CD4-positive, alpha-beta T cell treated with Interleukin-21 for 1 hour (primary cell): ENCODE data around the gene MAP3K10.
"Not testable (repeated sequence)": the region's sequence is repeated elsewhere in the genome, so short reads cannot be mapped to it uniquely, and the experiment has no call there.

Experiments used
- DNase-seq: peaks from one replicate; pipeline ENCODE4 v3.0.0-alpha.2; 2020

MAP3K10 gene

DNA sequence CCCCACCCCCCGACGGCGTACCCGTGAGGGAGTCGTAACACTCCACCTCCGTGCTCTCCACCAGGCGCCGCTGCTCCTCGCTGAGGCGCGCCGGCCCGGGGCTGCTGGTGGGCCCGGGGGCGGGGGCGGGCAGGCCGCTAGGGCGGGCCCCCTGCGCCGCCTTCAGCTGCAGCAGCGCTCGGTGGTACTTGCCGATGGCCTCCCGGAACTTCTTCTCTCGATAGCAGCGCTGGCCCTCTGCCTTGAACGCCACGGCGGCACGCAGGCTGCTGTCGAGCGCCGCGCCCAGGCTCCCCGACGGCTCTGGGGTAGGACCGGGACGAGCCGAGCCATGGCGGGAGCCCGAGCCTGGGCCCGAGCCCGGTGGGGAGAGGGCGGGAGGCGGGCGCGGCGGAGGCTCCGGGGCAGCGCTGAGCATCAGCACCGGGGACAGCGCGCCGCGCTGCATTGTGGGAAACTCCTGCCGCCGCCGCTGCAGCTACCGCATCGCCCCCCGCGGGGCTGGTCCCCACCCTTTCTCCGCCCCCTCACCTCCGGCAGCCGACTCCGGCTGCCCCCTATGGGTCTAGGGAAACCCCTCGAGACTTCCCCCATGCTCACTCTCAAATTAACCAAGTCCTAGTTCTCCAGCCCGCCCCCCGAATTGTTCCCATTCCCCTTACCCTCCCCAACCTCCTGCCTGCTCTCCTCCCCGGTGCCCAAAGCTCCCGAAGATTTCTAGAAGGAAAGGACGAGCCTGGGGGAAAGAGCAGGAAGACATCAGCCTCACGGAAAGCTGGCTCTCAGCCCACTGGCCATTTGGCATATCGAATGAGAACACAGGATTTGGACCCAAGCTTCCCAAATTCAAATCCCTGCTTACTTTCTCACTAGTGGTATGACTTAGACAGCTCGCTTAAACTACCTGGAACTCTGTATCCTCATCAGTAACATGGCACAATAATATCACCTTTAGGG is 27.0 kb downstream of the MAP3K10 start, which contains the start of gene TTC9B:
Gene TTC9B, minus strand, starts transcription at position 451 of the 957 bp plus-strand sequence. Its CDS starts 3 bp downstream, at position 448.
- DNase-seq = peak; percentile 47

DNA sequence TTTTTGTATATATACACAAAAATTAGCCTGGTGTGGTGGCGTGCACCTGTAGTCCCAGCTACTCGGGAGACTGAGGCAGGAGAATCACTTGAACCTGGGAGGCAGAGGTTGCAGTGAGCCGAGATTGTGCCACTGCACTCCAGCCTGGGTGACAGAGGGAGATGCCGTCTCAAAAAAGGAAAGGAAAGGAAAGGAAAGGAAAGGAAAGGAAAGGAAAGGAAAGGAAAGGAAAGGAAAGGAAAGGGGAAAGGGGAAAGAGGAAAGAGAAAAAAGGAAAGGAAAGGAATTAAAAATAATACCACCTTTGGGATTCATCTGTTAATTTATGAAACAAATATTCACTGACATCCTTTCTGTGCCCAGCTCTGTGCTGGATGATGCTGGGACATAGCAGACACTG is 27.8 kb downstream of the MAP3K10 start:
- not testable (repeated sequence) for DNase-seq

DNA sequence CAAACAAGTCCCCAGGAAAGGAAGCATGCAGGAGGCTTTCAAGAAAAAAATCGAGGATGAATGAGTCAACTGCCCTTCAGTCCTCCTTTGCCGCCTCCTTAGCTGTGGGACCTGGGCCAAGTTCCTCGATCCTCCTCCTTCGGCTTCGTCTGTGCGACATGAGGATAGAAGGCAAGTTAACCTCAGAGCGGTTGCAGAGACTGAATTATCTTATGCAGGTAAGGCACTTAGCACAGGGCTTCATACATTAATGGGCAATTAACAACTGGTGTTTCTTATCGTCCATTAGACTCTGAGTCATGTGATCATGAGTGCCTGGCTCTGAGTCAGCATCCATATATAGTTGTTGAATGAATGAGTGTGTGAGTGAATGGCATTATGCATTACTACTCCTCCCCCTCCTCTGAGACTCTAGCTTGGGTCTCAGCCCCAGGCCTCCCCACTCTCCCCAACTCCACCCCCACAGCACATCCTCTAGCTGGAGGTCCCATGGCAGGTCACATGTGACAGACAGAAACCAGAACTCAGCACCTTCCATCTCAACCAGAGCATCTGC is 28.6 kb downstream of the MAP3K10 start:
- no peak for DNase-seq

DNA sequence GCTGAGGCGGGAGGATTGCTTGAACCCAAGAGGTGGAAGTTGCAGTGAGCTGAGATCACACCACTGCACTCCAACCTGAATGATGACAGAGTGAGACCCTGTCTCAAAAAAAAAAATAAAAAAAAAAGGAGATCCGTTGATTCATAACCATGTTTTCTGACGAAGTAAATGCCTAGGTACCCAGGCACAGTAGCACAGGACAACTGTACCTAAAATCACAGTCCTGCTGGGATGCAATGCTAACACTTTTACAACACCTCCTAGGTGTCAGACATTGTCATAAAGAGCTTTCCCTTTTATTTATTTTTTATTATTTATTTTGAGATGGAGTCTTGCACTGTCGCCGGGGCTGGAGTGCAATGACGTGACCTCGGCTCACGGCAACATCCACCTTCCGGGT is 29.4 kb downstream of the MAP3K10 start:
- no peak for DNase-seq

DNA sequence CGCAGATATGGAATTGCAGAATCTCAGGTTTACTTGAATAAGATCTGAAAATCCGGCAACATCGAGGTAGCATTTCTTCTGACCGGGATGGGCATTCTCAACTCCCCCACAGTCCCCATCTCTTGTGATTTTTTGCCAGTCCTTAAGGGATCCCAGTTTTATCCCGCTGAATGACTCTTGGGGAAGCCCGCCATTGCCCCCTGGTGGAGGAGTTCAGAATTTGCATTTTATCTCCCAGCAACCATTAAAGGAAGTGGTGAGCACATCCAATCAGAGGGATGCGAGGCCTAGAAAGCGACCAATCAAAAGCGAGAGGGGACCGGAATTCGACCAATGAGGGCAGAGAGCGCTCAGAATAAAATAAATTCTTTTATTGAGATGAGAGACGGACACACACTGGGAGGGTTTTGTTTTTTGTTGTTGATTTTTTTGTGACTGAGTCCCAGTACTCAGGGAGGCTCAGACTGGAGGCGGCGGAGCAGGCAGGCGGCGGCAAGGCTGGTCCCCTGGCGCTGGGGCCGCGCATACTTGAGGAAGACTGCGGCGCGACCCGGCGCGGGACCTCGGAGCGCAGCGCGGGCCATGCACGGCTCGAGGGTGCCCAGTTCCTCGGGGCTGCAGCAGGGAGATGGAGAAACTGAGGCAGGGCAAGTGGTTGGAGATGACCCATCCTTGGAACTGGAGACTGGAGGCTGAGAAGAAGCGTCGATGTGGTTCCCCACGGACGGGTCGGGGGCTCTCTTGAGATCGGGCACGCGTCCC is 30.8 kb downstream of the MAP3K10 start:
- DNase-seq = peak; percentile 89

DNA sequence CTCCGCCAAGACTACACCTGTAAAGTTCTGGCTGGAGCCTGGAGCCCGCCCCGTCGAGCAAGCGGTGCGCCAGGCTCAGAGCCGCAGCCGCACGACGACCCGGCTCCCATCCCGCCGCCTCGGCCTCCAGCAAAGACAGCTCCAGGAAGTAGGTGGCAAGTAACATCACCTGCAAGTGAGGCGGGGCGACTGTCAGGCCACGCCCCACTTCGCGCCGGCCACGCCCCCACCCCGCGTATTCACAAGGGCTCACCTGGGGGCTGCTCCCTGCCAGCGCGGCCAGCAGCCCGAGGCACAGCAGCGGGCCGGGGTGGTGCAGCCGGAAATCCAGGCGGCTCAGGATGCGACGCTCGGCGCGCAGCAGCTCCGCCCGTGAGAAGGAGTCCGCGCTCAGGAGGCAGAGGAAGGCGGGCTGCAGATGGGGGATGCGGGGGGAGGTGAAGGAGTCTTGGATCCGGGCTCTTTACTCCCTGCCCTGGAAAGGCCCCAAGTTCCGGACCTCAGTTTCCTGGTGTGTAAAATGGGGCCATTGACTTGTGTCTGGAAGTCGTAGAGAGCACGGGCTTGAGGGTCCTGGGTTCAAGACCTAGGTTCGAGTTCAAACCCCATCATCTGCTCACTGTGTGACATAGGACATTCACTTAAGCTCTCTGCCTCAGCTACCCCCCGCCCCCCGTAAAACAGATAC is 32.1 kb downstream of the MAP3K10 start:
- DNase-seq = peak; percentile 55

DNA sequence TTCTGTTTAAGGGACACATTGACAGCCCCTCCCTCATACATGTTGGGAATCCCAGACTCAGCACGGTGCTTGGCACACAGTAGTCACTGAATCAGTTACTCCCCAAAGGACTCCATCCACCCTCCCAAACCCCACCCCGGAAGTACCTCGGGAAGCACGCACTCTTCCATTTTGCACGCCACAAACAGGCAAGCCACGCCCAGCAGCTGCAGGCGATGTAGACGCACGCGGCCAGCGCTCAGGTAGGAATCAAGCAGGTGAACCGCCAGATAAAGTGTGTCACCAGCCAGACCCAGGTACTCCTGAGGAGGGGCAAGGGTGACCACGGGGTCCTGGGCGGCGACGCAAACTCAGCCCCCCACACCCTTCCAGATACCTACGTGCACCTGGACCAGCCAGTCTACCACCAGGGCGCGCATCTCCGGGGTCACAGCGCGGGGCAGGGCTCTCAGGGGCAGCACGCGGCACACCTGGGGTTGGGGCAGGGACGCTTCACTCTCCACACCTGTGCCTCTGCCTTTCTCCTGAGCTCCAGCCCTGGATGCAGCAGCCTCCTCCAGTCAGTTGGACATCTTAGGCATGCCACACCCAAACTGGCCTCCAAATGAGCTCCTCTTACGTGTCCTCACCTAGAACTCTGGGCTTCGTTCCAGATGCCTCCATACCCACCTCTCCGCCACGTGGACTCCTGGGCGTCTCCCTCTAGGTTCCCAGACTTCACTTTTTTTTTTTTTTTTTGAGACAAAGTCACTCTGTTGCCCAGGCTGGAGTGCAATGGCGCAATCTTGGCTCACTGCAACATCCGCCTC is 33.3 kb downstream of the MAP3K10 start:
- no peak for DNase-seq

DNA sequence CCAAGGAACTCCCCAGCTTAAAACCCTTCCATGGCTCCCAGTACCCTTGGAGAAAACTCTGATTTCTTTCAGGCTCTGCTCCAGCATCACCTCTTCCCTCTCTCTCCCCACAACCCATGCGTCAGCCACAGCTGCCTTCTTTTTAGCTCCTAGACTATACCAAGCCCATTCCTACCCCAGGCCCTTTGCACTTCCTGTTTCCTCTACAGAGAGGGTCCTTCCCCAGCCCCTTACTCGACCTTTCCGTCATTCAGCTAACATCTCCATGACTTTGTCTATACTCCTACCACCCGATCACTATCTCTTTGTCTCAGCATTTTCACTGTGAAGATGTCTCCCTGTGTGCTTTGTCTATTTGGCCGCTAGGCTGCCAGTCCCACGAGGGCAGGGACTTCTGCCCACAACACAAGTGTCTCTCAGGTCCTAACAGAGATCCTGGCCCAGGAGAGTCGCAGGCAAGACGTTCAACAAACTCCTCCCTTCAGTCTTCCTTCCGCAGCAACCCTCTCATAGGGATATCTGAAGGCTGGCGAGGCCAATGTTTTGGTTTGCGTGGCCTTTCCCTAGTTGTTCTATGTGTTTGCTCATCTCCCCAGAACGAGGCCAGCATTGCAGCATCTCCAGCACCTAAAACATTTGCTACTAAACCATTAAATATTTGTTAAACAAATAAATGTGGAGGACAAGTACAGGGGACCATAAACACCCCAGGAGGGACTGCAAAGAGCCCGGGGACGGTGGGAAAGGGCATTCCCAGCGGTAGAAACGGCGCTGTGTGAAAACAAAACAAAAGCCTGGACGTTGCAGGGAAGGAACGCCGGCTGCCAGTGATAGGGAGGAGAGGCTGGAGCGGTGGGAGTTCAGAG is 34.4 kb downstream of the MAP3K10 start:
- DNase-seq = no peak

DNA sequence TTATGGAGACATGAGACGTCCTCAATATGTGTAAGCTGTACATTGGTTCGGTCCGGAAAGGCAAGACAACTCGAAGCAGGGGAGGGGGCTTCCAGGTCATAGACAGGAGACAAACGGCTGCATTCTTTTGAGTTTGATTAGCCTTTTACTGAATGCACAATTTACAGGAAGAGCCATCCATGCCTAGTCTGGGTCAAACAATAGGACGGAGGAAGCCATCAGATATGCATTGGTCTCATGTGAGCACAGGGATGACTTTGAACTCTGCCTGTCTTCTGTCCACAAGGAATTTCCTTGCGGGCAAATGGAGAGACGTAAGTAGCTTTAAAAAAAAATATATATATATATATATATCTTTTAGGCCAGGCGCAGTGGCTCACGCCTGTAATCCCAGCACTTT is 37.1 kb downstream of the MAP3K10 start:
- no peak for DNase-seq

DNA sequence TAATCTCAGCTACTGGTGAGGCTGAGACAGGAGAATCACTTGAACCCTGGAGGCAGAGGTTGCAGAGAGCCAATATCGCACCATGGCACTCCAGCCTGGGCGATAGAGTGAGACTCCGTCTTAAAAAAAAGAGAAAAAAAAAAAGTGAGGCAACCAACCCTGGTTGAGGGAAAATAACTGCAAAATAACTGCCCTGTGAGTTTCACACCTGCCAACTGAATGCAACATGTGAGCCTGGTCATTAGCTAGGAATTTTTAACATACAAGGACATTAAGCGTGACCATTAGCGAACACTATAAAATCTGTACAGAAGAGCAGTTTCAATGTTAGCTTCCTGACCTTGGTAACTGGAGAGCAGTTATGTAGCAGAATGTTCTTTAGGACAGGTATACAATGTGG is 37.6 kb downstream of the MAP3K10 start:
- no peak for DNase-seq

DNA sequence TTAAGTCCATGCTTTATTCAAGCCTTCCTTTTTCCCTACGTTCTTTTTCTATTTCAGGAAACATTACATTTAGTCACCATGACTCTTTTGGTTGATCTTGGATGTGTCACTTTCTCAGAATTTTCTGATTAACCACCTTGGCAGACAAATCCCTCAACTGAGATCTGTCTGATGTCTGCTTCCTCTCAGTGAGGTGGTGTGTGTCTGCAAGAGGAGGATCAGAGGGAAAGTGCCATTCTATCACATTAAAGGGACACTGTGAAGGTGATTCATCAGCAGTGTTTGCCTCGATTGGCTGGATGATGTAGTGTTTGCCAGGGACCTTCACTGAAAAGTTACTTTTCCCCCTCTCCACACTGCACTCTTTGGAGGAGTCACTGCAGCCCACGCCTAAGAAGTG is 38.3 kb downstream of the MAP3K10 start:
- no peak for DNase-seq

DNA sequence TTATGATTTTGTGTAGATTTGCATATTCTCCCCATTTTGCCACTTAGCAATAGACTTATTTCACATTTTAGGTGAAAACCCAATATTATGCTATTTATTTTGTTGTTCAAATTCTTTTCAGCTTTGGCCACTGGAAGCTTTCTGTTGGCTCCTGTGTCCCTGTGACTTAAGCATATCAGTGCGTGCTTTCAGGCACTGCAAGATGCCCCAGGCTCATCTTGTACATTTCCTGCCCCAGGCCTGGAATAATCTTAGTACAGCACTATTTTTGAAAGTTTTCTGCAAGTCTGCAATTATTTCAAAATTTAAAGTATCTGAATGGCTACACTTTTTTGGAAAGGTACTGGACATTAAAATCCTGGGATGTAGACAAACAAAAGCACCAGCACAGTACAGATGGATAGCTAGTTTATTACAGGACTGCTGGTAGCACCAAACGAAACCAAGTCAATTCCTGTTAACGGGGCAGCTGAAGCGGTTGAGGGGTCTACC is 38.7 kb downstream of the MAP3K10 start:
- DNase-seq = no peak

DNA sequence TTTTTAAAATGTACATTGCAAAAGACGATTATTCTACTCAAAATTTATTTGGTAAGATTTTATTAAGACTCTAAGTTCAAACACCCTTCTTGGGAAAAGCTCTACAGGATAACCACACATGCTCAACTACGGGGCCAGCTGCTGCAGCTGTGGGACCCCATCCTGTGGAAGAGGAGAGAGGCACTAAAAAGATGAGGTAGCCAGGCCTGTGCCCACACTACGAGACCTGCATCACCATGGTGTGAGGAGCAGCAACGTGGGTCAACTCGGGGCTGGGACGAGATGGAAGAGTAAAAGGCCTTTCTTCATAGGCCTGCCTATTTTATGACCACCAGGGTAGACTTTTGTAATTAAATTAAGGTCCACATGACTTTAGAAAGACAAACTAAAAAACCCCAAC is 39.8 kb downstream of the MAP3K10 start:
- DNase-seq = no peak

DNA sequence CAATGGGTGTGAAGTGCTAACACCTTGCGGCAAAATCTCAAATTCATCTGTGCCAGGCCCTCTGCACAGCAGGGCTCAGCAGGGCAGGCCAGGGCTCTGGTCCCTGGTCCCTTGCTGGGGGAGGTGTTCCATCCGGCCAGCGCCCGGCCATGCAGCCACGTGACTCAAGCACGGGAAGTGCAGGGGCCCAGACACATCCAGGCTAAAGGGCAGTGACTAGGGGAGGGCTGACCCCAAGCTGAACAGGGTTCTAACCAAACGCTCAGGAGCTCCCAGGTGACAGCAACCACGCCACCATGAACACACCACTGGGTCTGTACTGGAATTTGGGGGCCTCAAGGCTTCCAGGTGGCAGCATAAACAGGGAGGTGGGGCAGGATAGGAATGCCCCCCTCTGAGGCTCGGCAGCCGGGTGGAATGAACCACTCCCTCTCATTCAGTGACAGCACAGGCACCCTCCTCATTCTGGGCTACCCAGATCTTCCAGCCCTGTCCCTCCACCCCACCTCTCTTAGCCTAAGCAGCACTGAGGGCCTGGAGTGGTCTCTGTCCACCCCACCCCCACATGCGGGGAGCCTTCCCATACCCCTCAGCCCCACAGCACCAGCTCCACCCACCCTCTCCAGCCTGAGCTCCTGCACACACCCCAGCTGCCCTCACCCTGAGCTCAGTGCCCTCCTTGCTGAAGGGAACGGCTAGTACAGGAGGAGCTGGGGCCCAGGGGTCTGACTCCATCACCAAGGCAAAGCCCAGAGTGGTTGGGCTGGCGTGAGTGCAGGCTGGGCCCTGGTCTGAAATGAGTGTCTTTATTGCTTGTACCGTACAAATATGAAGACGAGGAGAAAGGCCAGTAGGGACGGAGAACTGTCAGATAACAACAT is 40.6 kb downstream of the MAP3K10 start:
- no peak for DNase-seq

DNA sequence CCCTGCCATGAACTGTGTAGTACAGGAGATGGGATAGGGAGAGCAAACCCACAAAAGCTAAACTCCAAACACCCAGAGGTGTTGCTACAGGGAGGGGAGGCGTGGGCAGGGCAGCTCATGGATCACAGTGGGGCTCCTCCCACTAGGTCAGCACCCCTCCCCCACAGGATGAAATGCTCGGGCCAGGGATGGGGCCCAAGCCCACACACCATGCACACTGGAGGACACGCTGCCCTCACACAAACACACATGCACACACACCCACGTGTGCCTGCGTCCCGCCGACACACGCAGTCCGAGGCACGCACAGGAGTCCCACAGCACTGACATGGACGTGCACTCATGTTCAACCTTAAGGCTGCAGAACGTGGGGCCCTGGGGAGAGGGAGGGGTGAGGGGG is 41.3 kb downstream of the MAP3K10 start:
- DNase-seq = no peak

DNA sequence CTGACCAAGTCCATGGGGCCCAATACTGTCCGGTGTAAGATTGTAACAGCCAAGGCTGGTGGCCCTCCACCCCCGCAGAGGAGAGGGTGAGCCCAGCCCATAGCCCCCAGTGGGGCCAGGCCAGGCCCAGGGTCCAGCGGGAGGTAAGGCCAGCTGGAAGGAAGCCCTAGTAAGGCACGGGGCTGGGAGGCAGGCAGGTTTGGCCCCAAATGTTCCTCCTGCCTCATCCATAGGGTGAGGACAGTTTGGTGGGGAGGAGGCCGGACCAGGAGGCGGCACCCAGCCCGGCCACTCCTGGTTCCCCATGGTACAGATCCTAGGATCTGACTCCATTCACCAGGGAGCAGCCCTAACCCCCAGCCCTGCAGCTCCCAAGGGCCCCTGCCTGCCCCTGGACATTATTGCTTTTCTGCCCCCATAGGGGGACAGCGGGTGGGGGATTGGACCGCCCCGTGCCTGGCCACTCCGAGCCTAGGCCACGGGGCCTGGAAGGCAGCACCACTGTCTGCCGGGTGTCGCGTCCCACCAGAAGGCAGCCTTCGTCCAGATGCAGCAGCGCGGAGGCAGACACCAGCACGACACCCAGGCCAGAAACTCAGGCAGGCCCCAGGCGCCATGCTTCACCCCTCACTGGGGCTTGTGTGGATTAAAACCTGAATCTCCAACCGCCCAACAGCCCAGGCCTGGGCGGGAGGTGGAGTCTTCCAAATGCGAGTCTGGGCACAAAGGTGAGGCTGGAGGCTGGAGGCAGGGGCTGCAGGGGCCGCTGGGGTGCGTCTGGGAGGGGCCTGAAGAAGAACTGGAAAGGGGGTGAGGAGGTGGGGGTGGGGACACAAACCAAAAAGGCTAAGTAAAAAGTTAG is 42.0 kb downstream of the MAP3K10 start:
- no peak for DNase-seq

DNA sequence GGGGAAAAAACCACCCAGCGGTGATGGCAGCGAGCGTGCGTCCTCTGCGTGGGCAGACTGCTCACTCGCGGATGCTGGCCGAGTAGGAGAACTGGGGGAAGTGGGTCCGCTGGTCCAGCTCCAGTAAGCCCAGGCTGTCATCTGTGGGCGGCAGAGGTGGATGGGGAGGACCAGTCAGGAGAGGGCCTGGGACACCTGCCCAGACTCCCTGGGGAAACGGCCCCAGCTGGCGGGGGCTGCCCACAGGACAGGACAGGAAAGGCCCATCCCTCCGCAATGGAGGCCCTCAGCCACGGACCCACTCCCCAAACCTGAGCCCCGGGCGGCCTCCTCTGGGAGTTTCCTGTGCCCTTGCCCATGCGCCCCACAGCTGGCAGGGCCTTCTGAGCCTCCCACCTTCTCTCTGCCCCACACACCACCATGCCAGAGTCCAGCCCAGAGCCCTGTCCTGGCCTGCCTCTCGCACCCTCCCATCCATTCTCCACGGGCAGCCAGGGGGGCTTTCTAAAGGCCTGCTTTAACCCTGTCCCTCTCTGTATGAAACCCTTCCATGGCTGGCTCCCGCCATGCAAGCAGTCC is 42.7 kb downstream of the MAP3K10 start:
- no peak for DNase-seq
